GM13976 (cell line): ENCODE measurements around the gene TMEM219.

Source experiments
- DNase-seq: peaks from one replicate; pipeline ENCODE4 v3.0.0; 2012; ENCODE audit warnings: low spot score
- CTCF ChIP-seq: IDR thresholded peaks from 2 replicates; pipeline ENCODE4 v1.5.1; 2012; ENCODE audit warnings: borderline replicate concordance, mild to moderate bottlenecking; ENCODE audit not compliant: insufficient read depth; ENCODE audit errors: extremely low read depth, missing control alignments, control extremely low read depth
- in situ Hi-C: fragments of 300-500 bp; cut with MboI; formaldehyde crosslinking; loops from one replicate; pipeline ENCODE4 v1.12.0; 2022; ENCODE audit warnings: low sequenced_read_pairs, mixed read lengths, inconsistent platforms; ENCODE audit not compliant: unreplicated experiment

The TMEM219 gene

GRCh38 chr16:29961479-29962343, at the start of gene TMEM219:
TMEM219 (plus strand) TSS chr16:29962079; CDS start chr16:29963144, 1,065 bp downstream.
- DNase-seq, result peak; percentile 99
- in situ Hi-C loops, result no loop called here

GRCh38 chr16:29912087-29912486, 49.8 kb upstream of the TMEM219 start:
- TF ChIP-seq CTCF, result no peak
- DNase-seq, result no peak
- in situ Hi-C loops, result loop anchor here (10.0 kb wide), 1 partner anchor 63 kb away; the partner anchor contains the start of gene TAOK2

More at GRCh38 chr16:29961479-29962343, at the start of gene TMEM219:
- TF ChIP-seq CTCF, result no peak

GRCh38 chr16:29913514-29913913, 48.4 kb upstream of the TMEM219 start:
- TF ChIP-seq CTCF, result no peak
- no peak for DNase-seq
- in situ Hi-C loops, result loop anchor here (10.0 kb wide), 1 partner anchor 61 kb away; the partner anchor contains the start of gene TAOK2

GRCh38 chr16:29915590-29916247, 46.2 kb upstream of the TMEM219 start:
- in situ Hi-C loops, result loop anchor here (10.0 kb wide), 1 partner anchor 59 kb away; the partner anchor contains the start of gene TAOK2
- no peak for DNase-seq
- no peak for TF ChIP-seq CTCF

- no peak for TF ChIP-seq CTCF
- DNase-seq, result no peak
- in situ Hi-C loops, result loop anchor here (10.0 kb wide), 1 partner anchor 58 kb away; the partner anchor contains the start of gene TAOK2
These were observed 44.9 kb upstream of the TMEM219 start for GRCh38 chr16:29916979-29917378.

- DNase-seq, result no peak
- TF ChIP-seq CTCF, result no peak
- in situ Hi-C loops, result no loop called here
These were observed 41.4 kb upstream of the TMEM219 start for GRCh38 chr16:29920288-29921033.
